HL-60/S4 (cell line): ENCODE measurements around the gene METTL13.
"Not testable (repeated sequence)": the region's sequence is repeated elsewhere in the genome, so short reads cannot be mapped to it uniquely, and the experiment has no call there.

Experiments
- in situ Hi-C: fragments of 300-500 bp; cut with MboI; formaldehyde crosslinking; loops from 2 replicates; pipeline ENCODE4 v1.14.3; 2022; ENCODE audit warnings: low sequenced_read_pairs

METTL13 gene

GRCh38 chr1:171763764-171764163 is 17.7 kb upstream of the METTL13 start:
- in situ Hi-C loops: no loop called here

GRCh38 chr1:171769171-171769570 is 12.3 kb upstream of the METTL13 start:
- in situ Hi-C loops: no loop called here

- in situ Hi-C loops: no loop called here
Observed at GRCh38 chr1:171769754-171770153, 11.7 kb upstream of the METTL13 start.

- in situ Hi-C loops: no loop called here
Observed at GRCh38 chr1:171772312-171772711, 9.1 kb upstream of the METTL13 start.

GRCh38 chr1:171780583-171781175 is 781 bp upstream of the METTL13 start:
- in situ Hi-C loops: no loop called here

- in situ Hi-C loops: no loop called here
Observed at GRCh38 chr1:171783816-171784530, 2.5 kb downstream of the METTL13 start.

GRCh38 chr1:171784784-171785183 is 3.3 kb downstream of the METTL13 start:
- in situ Hi-C loops: no loop called here

GRCh38 chr1:171785766-171786165 is 4.3 kb downstream of the METTL13 start:
- in situ Hi-C loops: no loop called here

GRCh38 chr1:171786534-171786933 is 5.1 kb downstream of the METTL13 start:
- in situ Hi-C loops: no loop called here

GRCh38 chr1:171787686-171788480 is 6.4 kb downstream of the METTL13 start:
- in situ Hi-C loops: no loop called here

- in situ Hi-C loops: no loop called here
Observed at GRCh38 chr1:171788696-171789095, 7.2 kb downstream of the METTL13 start.

- in situ Hi-C loops: no loop called here
Observed at GRCh38 chr1:171790318-171790717, 8.9 kb downstream of the METTL13 start.

- in situ Hi-C loops: no loop called here
Observed at GRCh38 chr1:171792656-171793369, 11.4 kb downstream of the METTL13 start.

- in situ Hi-C loops: no loop called here
Observed at GRCh38 chr1:171793636-171794035, 12.2 kb downstream of the METTL13 start.

GRCh38 chr1:171794085-171794484 is 12.6 kb downstream of the METTL13 start:
- in situ Hi-C loops: no loop called here

GRCh38 chr1:171796592-171796991 is 15.1 kb downstream of the METTL13 start:
- in situ Hi-C loops: no loop called here

GRCh38 chr1:171798311-171798710 is 16.9 kb downstream of the METTL13 start:
- in situ Hi-C loops: no loop called here

- in situ Hi-C loops: no loop called here
Observed at GRCh38 chr1:171798765-171799164, 17.3 kb downstream of the METTL13 start.

- in situ Hi-C loops: no loop called here
Observed at GRCh38 chr1:171799166-171799565, 17.7 kb downstream of the METTL13 start.

GRCh38 chr1:171799698-171800097 is 18.2 kb downstream of the METTL13 start:
- in situ Hi-C loops: not testable (repeated sequence)

- in situ Hi-C loops: no loop called here
Observed at GRCh38 chr1:171800342-171800741, 18.9 kb downstream of the METTL13 start.
